Smooth muscle cell (in vitro differentiated cells): ENCODE results near the gene PSMC3. TPM values are rescaled to one million over a fixed set of nuclear protein-coding genes. Genes with fewer than 3 reads are reported as not detected.

Source experiments
- DNase-seq: peaks from one replicate; lab custom pipeline; 2025; ENCODE audit not compliant: unreplicated experiment; lab: John Stamatoyannopoulos, UW
- H2AFZ ChIP-seq: fragments of 200-600 bp; sonication (generic); 2 replicates; pipeline ENCODE4 v1.6.0; 2016; ENCODE audit warnings: antibody characterized with exemption, low read depth, mild to moderate bottlenecking
- H3F3A ChIP-seq: fragments of 200-600 bp; sonication (generic); 2 replicates; pipeline ENCODE4 v1.6.0; 2017; ENCODE audit warnings: antibody characterized with exemption, low read depth
- H3K27ac ChIP-seq: fragments of 200-600 bp; sonication (generic); 2 replicates; pipeline ENCODE4 v1.5.1; 2016; ENCODE audit warnings: low read depth, mild to moderate bottlenecking
- H3K27me3 ChIP-seq: fragments of 200-600 bp; sonication (generic); 2 replicates; pipeline ENCODE4 v1.6.1; 2016; ENCODE audit warnings: low read depth, mild to moderate bottlenecking
- H3K36me3 ChIP-seq: fragments of 200-600 bp; sonication (generic); 2 replicates; pipeline ENCODE4 v1.5.1; 2016; ENCODE audit warnings: low read depth
- H3K4me1 ChIP-seq: fragments of 200-600 bp; sonication (generic); 2 replicates; pipeline ENCODE4 v1.5.1; 2016; ENCODE audit warnings: low read depth
- H3K4me2 ChIP-seq: fragments of 200-600 bp; sonication (generic); 2 replicates; pipeline ENCODE4 v1.6.0; 2016; ENCODE audit warnings: mild to moderate bottlenecking
- H3K4me3 ChIP-seq: fragments of 200-600 bp; sonication (generic); 2 replicates; pipeline ENCODE4 v1.5.1; 2016; ENCODE audit warnings: mild to moderate bottlenecking
- H3K79me2 ChIP-seq: fragments of 200-600 bp; sonication (generic); 2 replicates; pipeline ENCODE4 v1.6.0; 2016; ENCODE audit warnings: low read depth, mild to moderate bottlenecking
- H3K9ac ChIP-seq: fragments of 200-600 bp; sonication (generic); 2 replicates; pipeline ENCODE4 v1.6.0; 2016; ENCODE audit warnings: low read depth
- H3K9me3 ChIP-seq: fragments of 200-600 bp; sonication (generic); replicated peaks from 2 replicates; pipeline ENCODE4 v1.5.1; 2016; ENCODE audit warnings: low read depth
- H4K20me1 ChIP-seq: fragments of 200-600 bp; sonication (generic); 2 replicates; pipeline ENCODE4 v1.6.0; 2016; ENCODE audit warnings: low read depth
- CTCF ChIP-seq: fragments of 200-600 bp; sonication (generic); IDR thresholded peaks from 2 replicates; pipeline ENCODE4 v1.5.1; 2017; ENCODE audit warnings: borderline replicate concordance, mild to moderate bottlenecking, antibody characterized with exemption; ENCODE audit not compliant: insufficient read depth, poor library complexity, severe bottlenecking
- WGBS: methylation state at CpG from one replicate; pipeline ENCODE4 v1.1.7; 2016; ENCODE audit warnings: low lambda C conversion rate; 5-methylcytosine and 5-hydroxymethylcytosine counted together
- polyA plus RNA-seq: library from polyadenylated mRNA; unstranded; fragments of >200 nt; fragmentation: Nextera tagmentation; extraction: Ambion mirVana; gene quantifications from 2 replicates; pipeline ENCODE4 v1.2.1, GENCODE V29; 2016
- total RNA-seq: library from RNA; depleted of rRNA; stranded (reverse); fragments of >200 nt; gene quantifications from 2 replicates; pipeline ENCODE4 v1.2.3, GENCODE V29; 2014

The PSMC3 gene
- total and polyA plus RNA-seq, 2 experiments from 2014 or later = 71.2 to 211 TPM

GRCh38 chr11:47387944-47388696 is 38.1 kb downstream of the PSMC3 start:
- Histone ChIP-seq H3K9ac (no peak overlapping the region), H2AFZ (no peak overlapping the region)
- WGBS = 85% methylated on average over 12 of the region's 13 CpGs

GRCh38 chr11:47384498-47384897 is 41.7 kb downstream of the PSMC3 start:
- no peak for TF ChIP-seq CTCF
- no peak for DNase-seq
- Histone ChIP-seq H3K79me2 (no peaks in the 10 kb centered on the region), H3K9me3 (no peaks in the 10 kb centered on the region), H3K4me2 (no peak overlapping the region), H3K27ac (no peak overlapping the region), H3K27me3 (no peaks in the 10 kb centered on the region), H3F3A (no peaks in the 10 kb centered on the region), H3K4me3 (no peak overlapping the region), H3K36me3 (no peaks in the 10 kb centered on the region), H2AFZ (no peak overlapping the region), H4K20me1 (no peaks in the 10 kb centered on the region), H3K9ac (no peak overlapping the region), H3K4me1 (no peaks in the 10 kb centered on the region)
- WGBS = 95% methylated on average over 4 of the region's 4 CpGs

More at GRCh38 chr11:47387944-47388696, 38.1 kb downstream of the PSMC3 start:
- Histone ChIP-seq H3K4me2 (no peak overlapping the region), H4K20me1 (no peaks in the 10 kb centered on the region), H3K27me3 (no peaks in the 10 kb centered on the region), H3K4me1 (no peaks in the 10 kb centered on the region), H3K79me2 (no peaks in the 10 kb centered on the region), H3K27ac (no peak overlapping the region), H3K4me3 (no peak overlapping the region), H3F3A (no peaks in the 10 kb centered on the region), H3K36me3 (no peaks in the 10 kb centered on the region), H3K9me3 (no peaks in the 10 kb centered on the region)
- DNase-seq = no peak
- no peak for TF ChIP-seq CTCF

- no peak overlapping the region for H3K4me2 ChIP-seq
- WGBS = 78% methylated on average over 4 of the region's 4 CpGs
Measured at GRCh38 chr11:47383071-47383470, 43.2 kb downstream of the PSMC3 start.

More at GRCh38 chr11:47383071-47383470, 43.2 kb downstream of the PSMC3 start:
- Histone ChIP-seq H3K9me3 (no peaks in the 10 kb centered on the region), H3F3A (no peaks in the 10 kb centered on the region), H4K20me1 (no peaks in the 10 kb centered on the region), H3K27ac (no peak overlapping the region), H3K36me3 (no peaks in the 10 kb centered on the region), H3K4me1 (no peaks in the 10 kb centered on the region), H3K4me3 (no peak overlapping the region), H3K9ac (no peak overlapping the region), H3K27me3 (no peaks in the 10 kb centered on the region), H2AFZ (no peak overlapping the region), H3K79me2 (no peaks in the 10 kb centered on the region)
- TF ChIP-seq CTCF = no peak
- DNase-seq = no peak
